ENCODE data around the gene SRRM2. TPM values are rescaled to one million over a fixed set of nuclear protein-coding genes. Genes with fewer than 3 reads are reported as not detected.

Gene SRRM2
- total RNA-seq, 6 donors from 2014 or later: 317 to 3,815 (median 582) TPM

- no peak for TF ChIP-seq EP300 (IDR thresholded peaks at IDR 0.05)
- TF ChIP-seq POLR2A (IDR thresholded peaks at IDR 0.05): no peak
- TF ChIP-seq, protein P1, sequence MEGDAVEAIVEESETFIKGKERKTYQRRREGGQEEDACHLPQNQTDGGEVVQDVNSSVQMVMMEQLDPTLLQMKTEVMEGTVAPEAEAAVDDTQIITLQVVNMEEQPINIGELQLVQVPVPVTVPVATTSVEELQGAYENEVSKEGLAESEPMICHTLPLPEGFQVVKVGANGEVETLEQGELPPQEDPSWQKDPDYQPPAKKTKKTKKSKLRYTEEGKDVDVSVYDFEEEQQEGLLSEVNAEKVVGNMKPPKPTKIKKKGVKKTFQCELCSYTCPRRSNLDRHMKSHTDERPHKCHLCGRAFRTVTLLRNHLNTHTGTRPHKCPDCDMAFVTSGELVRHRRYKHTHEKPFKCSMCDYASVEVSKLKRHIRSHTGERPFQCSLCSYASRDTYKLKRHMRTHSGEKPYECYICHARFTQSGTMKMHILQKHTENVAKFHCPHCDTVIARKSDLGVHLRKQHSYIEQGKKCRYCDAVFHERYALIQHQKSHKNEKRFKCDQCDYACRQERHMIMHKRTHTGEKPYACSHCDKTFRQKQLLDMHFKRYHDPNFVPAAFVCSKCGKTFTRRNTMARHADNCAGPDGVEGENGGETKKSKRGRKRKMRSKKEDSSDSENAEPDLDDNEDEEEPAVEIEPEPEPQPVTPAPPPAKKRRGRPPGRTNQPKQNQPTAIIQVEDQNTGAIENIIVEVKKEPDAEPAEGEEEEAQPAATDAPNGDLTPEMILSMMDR (IDR thresholded peaks at IDR 0.05): no peak
- no peak for TF ChIP-seq POLR2AphosphoS5 (IDR thresholded peaks at IDR 0.05)
- Histone ChIP-seq H3K27ac (peak overlapping the region in 1 of 4 donors; percentile 54), H3K36me3 (peaks cover 62 to 100% (median 89%) of the 10 kb centered on the region in 4 donors), H3K4me1 (peaks cover 0 to 15% (median 0%) of the 10 kb centered on the region in 4 donors), H3K4me3 (no peak overlapping the region), H3K9me3 (no peaks in the 10 kb centered on the region), H3K27me3 (no peaks in the 10 kb centered on the region)
- ATAC-seq (ENCODE audit: low FRiP score in 2 of 2): no peak
- 85 to 90% methylated on average over 11 of the region's 11 CpGs for WGBS, 2 donors
- no peak for DNase-seq
These were observed 16.7 kb downstream of the SRRM2 start for GRCh38 chr16:2769100-2769529.

GRCh38 chr16:2769675-2770056, 17.2 kb downstream of the SRRM2 start:
- H3K27ac ChIP-seq: peak overlapping the region in 2 of 4 donors; percentile 52 to 64
- DNase-seq (peak in 1 of 2 donors; percentile 73), ATAC-seq (ENCODE audit: low FRiP score in 2 of 2) (peak; percentile 62 to 65)
- H3K9me3 ChIP-seq: no peaks in the 10 kb centered on the region
- no peaks in the 10 kb centered on the region for H3K27me3 ChIP-seq
- 80% methylated on average over 14 of the region's 14 CpGs for WGBS, 2 donors
- peaks cover 0 to 17% (median 0%) of the 10 kb centered on the region in 4 donors for H3K4me1 ChIP-seq
- TF ChIP-seq POLR2AphosphoS5 (IDR thresholded peaks at IDR 0.05): peak in 1 of 2 donors; percentile 23
- TF ChIP-seq POLR2A (IDR thresholded peaks at IDR 0.05): no peak
- TF ChIP-seq, protein P1 (IDR thresholded peaks at IDR 0.05): no peak
- TF ChIP-seq EP300 (IDR thresholded peaks at IDR 0.05): peak in 1 of 4 donors; percentile 28
- H3K36me3 ChIP-seq: peaks cover 56 to 100% (median 86%) of the 10 kb centered on the region in 4 donors
- no peak overlapping the region for H3K4me3 ChIP-seq

DNA sequence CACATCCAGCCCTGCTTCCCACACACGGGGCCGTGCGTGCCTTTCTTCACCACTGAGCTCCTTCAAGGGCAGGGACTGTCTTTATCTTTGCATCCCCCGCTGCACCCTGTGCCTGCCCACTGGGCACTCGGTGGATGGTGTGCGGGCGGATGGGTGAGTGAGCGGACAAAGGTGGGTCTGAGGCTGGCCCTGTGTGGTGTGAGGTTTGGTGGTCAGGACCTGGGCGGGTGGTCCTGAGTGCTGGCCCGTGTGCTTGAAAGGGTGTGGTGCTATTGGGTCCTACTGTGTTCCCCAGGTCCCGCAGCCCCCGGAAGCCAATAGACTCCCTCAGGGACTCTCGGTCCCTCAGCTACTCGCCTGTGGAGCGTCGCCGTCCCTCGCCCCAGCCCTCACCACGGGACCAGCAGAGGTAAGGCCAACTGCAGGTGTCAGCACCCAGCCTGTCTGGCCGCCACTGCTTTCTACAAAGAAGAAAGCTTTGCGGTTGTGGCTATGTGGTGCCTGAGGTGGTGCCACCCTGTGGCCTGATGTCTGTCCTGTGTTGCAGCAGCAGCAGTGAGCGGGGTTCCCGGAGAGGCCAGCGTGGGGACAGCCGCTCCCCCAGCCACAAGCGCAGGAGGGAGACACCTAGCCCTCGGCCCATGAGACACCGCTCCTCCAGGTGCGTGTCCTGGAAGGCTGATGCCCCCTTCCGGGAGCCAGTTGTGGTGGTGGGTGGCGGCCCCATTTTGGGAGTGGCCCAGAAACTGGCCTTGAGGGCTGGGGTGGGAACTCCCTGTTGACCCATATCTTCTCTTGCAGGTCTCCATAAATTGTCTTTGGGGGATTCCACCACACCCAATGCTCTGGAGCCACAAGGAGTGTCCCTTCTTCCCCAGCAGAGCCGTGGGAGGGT, 17.9 kb downstream of the SRRM2 start:
- H3K9me3 ChIP-seq: no peaks in the 10 kb centered on the region
- TF ChIP-seq POLR2A (IDR thresholded peaks at IDR 0.05) (no peak), POLR2AphosphoS5 (IDR thresholded peaks at IDR 0.05) (no peak), EP300 (IDR thresholded peaks at IDR 0.05) (no peak)
- TF ChIP-seq, protein P1 (IDR thresholded peaks at IDR 0.05): no peak
- no peaks in the 10 kb centered on the region for H3K27me3 ChIP-seq
- no peak for DNase-seq
- WGBS, 2 donors: 87 to 91% methylated on average over 23 to 32 of the region's 32 CpGs
- H3K4me3 ChIP-seq: no peak overlapping the region
- H3K4me1 ChIP-seq: peaks cover 1 to 23% (median 4%) of the 10 kb centered on the region in 4 donors
- H3K36me3 ChIP-seq: peaks cover 54 to 100% (median 81%) of the 10 kb centered on the region in 4 donors
- H3K27ac ChIP-seq: peak overlapping the region in 3 of 4 donors; percentile 37 to 64 (median 52)
- ATAC-seq (ENCODE audit: low FRiP score in 2 of 2): peak in 1 of 2 donors; percentile 1

DNA sequence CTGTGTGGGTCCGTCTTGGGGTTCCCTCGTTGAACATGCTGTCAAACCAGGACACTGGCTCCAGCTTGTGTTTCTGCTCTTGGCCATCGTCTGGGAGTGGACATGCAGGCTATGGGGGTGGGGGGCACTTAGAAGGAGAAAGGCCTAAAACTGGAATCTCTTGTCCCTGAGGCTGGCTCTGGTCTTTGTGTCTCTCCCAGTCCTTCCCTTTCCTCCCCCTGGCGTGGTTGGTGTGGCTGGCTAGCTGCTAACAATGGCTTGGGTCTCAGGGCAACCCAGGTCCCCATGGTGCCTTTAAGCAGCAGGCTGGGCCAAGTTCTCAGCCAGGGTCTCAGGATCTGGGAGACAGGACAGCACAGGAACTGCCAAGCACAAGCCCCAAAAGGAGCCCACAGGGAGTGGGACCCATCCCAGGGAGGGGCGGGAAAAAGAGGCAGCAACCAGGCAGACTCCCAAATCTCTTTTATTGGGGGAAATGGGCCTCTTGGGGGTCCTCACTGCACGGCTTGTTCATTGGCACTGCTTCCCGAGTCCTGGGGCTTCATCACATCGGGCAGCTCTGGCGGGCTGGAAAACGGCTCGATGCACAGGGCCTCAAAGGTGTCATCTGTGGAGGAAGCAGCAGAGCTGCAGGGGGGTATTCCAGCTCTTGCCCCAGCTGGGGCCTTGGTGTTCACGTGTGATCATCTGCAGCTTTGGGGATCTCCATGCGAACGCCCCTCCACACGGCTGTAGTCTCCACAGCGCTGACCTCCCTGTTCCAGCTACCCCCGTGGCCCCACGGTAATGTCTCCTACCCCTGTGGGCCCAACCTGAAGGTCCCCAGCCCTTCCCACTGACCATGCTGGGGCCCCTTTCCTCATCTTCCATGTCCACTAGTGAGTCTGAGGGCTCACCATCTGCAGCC, 19.3 kb downstream of the SRRM2 start:
- Histone ChIP-seq H3K27ac (peak overlapping the region in 1 of 4 donors; percentile 15), H3K4me3 (no peak overlapping the region), H3K27me3 (no peaks in the 10 kb centered on the region), H3K4me1 (peaks cover 14 to 35% (median 14%) of the 10 kb centered on the region in 4 donors), H3K36me3 (peaks cover 45 to 87% (median 67%) of the 10 kb centered on the region in 4 donors), H3K9me3 (no peaks in the 10 kb centered on the region)
- 79 to 91% methylated on average over 15 to 18 of the region's 18 CpGs for WGBS, 2 donors
- DNase-seq (no peak), ATAC-seq (ENCODE audit: low FRiP score in 2 of 2) (no peak)
- TF ChIP-seq POLR2A (IDR thresholded peaks at IDR 0.05) (no peak), EP300 (IDR thresholded peaks at IDR 0.05) (no peak), POLR2AphosphoS5 (IDR thresholded peaks at IDR 0.05) (no peak)
- TF ChIP-seq, protein P1 (IDR thresholded peaks at IDR 0.05): no peak
